Activated CD4-positive, alpha-beta T cell treated with anti-CD3 and anti-CD28 coated beads for 24 hours (primary cell): Measurements from ENCODE around the gene TIGAR.

ENCODE experiments used
- DNase-seq, 2 donors: peaks; one replicate each; pipeline ENCODE4 v3.0.0-alpha.2; 2020; ENCODE audit warnings: low read depth in 2 of 2

TIGAR gene, protein sequence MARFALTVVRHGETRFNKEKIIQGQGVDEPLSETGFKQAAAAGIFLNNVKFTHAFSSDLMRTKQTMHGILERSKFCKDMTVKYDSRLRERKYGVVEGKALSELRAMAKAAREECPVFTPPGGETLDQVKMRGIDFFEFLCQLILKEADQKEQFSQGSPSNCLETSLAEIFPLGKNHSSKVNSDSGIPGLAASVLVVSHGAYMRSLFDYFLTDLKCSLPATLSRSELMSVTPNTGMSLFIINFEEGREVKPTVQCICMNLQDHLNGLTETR

DNA sequence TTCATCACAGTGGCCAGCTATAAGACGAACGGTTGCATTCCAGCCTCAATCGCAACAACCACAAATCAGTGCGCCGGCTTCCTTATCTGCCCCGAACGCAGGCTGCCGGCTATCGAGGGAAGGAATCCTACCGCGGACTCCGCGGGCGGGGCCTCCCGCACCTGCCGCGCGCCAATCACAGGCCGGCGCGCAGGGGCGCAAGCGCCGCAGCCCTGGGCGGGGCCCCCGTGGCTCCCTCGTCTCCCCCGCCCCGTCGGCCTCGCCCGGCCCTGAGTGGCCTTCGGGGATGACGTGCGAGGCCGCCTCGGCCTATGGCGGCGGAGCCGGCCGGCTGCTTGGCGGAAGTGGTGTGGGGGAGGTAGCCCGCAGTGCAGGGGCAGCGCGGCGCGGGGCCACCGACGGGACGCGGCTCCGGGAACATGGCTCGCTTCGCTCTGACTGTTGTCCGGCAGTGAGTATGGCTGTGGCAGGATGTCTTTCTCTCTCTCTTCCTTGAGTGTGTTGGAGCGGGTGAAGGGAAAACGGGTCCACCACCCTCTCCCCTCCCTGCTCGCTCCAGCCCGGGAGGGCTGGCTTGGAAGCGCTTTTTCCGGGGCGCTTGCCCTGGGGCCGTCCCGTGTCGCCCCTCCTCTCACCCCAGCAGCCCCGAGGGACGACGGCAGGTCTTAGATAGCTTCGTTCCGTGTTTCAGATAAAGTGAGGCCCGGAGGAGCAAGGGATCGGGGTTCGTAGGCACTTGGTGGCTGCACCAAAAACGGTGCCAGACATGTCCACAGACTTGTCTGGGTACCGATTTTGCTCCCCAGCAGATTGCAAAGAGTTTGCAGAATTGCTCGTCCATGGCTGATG is at the start of gene TIGAR:
Gene TIGAR (plus strand): TSS at position 361 of the 849 bp plus-strand sequence. CDS start 59 bp downstream, at position 420.
- peak; percentile 80 to 83 for DNase-seq

DNA sequence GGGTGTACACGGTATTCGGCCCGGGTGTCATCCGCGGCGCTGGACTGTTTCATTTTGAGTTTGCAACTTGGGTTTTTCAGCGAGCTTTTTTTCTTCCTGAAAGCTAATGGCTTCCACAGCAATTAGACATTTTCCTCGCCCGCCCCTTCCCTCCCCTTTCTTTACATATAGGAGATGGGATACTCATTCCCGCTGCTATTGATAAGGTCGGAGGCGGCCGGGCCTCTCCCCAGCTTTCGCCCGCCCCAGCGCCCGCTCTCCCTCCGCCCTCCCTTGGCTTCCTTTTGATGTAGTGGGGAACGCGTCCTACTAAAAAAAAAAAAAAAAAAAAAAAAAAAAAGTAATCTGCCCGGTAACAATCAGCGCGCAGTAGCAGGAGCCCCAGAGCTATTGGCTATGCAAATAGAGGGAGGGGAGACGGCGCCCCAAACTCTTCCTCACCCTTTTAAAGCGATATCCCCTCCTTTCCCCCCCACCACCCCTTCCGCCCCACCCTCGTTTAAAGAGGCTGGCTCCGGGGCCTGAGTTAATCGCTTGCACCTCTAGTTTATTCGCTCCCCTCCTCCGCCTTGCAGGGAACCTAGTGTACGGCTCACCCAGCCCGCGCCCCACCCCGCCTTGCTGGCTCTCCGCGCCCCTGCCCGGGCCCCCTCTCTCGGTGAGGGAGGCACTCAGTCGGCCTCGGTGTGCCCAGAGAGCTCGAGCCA is 49.1 kb upstream of the TIGAR start:
- peak; percentile 76 to 85 for DNase-seq

DNA sequence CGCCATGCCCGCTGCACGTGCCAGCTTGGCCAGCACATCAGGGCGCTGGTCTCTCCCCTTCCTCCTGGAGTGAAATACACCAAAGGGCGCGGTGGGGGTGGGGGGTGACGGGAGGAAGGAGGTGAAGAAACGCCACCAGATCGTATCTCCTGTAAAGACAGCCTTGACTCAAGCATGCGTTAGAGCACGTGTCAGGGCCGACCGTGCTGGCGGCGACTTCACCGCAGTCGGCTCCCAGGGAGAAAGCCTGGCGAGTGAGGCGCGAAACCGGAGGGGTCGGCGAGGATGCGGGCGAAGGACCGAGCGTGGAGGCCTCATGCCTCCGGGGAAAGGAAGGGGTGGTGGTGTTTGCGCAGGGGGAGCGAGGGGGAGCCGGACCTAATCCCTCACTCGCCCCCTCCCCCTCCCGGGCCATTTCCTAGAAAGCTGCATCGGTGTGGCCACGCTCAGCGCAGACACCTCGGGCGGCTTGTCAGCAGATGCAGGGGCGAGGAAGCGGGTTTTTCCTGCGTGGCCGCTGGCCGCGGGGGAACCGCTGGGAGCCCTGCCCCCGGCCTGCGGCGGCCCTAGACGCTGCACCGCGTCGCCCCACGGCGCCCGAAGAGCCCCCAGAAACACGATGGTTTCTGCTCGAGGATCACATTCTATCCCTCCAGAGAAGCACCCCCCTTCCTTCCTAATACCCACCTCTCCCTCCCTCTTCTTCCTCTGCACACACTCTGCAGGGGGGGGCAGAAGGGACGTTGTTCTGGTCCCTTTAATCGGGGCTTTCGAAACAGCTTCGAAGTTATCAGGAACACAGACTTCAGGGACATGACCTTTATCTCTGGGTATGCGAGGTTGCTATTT is 48.4 kb upstream of the TIGAR start:
- DNase-seq, result peak; percentile 62 to 67

DNA sequence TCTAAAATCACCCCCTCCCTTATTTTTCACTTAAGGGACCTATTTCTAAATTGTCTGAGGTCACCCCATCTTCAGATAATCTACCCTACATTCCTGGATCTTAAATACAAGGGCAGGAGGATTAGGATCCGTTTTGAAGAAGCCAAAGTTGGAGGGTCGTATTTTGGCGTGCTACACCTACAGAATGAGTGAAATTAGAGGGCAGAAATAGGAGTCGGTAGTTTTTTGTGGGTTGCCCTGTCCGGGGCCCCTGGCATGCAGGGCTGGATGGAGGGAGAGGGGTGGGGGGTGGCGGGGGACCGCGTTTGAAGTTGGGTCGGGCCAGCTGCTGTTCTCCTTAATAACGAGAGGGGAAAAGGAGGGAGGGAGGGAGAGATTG is 47.8 kb upstream of the TIGAR start:
- no peak for DNase-seq

DNA sequence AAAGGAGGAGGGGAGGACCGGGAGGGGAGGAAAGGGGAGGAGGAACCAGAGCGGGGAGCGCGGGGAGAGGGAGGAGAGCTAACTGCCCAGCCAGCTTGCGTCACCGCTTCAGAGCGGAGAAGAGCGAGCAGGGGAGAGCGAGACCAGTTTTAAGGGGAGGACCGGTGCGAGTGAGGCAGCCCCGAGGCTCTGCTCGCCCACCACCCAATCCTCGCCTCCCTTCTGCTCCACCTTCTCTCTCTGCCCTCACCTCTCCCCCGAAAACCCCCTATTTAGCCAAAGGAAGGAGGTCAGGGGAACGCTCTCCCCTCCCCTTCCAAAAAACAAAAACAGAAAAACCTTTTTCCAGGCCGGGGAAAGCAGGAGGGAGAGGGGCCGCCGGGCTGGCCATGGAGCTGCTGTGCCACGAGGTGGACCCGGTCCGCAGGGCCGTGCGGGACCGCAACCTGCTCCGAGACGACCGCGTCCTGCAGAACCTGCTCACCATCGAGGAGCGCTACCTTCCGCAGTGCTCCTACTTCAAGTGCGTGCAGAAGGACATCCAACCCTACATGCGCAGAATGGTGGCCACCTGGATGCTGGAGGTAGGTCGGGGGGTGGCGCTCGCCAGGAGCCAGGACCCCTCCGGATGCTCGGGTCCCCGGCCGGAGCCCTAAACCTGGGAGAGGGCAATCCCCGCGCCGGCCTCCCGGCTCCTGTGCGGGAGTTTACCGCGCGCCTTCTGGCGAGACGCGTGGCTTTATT is 47.2 kb upstream of the TIGAR start, which contains the start of gene CCND2:
Gene CCND2 (plus strand): TSS at position 111 of the 744 bp plus-strand sequence. CDS start 279 bp downstream, at position 390.
- DNase-seq, result peak; percentile 67 to 72

DNA sequence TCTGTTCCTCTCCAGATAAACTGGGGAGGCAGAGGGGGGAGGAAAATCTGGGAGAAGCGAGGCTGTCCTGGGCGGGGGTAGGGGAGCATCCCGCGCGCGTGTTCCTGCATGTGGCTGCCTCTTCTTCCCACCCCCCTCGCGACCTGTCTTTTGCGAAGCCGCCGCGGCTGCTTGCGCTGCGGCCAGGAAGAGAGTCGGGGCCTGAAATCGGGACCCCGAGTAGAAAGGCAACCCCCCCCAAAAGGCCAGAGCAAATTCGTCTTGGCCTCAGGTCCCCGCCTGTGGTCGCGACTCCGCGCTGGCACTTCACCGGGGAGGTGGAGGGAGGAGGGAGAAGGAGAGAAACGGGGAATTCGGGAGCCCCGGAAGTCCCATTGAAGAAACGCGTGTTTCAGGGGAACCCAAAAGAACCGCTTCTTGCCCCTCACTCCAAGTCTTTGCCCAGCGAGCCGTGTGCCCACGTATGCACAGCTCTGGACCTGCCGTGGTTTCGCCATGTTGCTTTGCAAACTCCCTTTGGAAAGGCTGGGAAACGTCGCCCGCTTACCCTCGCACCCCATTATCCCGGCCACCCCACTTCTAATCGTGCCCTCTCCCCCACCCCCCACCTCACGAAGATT is 46.5 kb upstream of the TIGAR start:
- DNase-seq, result no peak

DNA sequence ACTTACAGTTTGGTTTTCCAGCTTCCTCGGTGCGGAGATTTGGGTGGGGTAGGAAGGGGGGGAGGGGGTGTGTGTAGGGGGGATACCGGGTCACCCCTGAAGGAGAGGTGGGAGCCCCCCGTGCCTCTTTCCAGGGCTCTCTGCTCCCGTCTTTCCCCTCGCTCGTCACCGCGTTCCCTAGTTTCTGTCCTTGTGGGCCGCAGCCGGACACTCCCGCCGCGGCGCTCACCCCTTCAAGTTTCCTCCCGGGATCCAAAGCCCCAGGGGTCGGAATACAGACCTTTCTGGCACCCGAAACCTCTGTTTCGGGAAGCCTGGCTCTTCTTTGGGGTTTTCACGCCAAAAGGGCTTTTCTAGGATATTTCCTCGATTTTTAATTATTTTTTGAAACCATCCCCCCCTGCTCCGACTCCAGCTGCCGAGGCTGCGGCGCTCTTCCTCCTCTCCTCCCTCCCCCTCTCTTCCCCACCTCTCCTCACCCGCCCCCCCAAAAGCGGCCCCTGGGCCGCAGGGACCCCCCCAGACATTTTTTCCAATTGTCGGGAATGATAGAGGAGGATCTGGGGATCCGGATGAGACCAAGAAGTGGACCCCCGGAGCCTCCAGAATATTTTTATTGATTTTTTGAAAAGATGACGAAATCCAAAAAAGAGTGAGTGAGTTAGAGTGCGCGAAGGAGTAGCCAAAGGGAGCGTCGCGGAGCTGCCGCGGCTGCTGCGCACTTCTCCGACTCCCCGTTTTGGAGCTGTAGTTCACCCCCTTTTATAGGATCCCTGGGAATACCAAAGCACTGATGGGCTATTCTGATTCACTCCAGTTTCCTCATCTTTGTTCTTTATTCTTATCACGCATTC is 45.8 kb upstream of the TIGAR start:
- DNase-seq, result no peak

DNA sequence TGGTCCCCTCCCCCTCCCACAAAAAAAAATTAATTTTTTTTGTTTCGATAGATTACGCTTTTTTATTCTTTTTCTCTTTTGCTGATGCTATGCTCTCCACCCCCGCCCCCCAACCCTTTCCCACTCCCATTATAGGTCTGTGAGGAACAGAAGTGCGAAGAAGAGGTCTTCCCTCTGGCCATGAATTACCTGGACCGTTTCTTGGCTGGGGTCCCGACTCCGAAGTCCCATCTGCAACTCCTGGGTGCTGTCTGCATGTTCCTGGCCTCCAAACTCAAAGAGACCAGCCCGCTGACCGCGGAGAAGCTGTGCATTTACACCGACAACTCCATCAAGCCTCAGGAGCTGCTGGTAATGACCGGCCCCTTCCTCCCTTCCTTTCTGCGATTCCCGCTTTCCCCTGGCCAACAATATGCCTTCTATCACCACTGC is 45.1 kb upstream of the TIGAR start:
- no peak for DNase-seq

DNA sequence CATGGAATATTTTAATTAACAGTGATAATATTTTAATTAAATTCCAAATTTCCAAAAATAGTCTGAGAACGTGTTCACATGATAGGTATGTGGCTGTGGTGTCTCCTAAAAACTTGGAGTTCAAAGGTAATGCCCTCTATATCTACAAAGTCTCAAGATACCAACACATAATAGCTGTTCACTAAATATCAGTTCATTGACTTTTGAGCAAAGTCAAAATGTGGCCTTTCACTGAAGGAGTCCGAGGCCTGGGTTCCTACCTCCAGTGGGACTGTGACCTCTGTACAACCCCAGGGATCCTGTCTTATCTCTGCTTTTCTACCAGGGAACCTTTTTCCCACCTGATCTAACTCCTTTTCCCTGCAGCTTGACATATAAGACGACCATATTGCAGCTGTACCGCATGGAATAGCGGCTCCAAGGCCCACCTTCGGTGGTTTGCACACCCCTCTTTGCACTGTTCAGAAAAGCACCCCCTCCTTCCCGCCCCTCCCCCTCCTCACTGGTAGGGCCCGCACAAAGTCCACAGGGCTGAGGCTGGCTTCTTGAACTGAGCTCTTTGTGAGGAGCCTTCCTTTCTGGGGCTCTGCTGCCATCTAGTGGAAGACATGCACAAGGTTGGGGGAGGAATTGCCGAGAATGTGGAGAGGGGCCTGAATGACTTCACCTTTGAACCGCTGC is 44.3 kb upstream of the TIGAR start:
- peak; percentile 80 to 81 for DNase-seq

DNA sequence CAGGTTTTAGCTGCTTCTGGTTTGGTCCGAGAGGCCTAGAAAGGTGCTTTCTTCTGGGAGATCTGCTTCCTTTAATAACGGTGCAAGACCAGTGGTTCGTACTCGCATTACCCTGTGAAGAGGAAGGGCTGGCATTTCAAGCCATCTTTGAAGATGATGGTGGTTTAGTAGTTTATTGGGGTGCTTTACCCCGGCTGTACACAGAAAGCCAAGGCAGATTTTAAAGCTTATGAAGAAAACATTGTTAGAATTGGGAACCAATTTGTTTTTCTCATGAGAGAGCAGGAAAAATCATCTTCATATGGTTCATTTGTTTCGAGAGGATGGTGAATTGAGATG is 43.8 kb upstream of the TIGAR start:
- DNase-seq, result no peak

DNA sequence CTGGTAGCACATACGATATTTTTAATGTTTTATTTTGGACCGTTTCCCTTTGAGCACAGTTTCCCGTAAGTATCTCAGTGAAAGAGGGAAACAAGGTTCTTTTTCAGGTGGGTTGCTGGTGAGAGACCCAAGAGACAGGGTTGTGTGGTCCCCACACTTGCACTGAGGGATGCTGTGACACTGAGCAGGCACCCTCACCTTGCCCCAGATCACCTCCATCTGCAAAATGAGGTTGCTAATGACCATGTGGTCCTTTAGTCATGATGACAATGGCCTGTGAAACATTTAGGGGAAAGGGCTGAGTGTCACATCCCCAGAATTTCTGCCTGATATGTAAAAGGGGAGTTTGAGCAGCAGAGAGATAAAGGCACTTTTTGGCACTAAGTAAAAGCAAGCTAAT is 43.2 kb upstream of the TIGAR start:
- no peak for DNase-seq

DNA sequence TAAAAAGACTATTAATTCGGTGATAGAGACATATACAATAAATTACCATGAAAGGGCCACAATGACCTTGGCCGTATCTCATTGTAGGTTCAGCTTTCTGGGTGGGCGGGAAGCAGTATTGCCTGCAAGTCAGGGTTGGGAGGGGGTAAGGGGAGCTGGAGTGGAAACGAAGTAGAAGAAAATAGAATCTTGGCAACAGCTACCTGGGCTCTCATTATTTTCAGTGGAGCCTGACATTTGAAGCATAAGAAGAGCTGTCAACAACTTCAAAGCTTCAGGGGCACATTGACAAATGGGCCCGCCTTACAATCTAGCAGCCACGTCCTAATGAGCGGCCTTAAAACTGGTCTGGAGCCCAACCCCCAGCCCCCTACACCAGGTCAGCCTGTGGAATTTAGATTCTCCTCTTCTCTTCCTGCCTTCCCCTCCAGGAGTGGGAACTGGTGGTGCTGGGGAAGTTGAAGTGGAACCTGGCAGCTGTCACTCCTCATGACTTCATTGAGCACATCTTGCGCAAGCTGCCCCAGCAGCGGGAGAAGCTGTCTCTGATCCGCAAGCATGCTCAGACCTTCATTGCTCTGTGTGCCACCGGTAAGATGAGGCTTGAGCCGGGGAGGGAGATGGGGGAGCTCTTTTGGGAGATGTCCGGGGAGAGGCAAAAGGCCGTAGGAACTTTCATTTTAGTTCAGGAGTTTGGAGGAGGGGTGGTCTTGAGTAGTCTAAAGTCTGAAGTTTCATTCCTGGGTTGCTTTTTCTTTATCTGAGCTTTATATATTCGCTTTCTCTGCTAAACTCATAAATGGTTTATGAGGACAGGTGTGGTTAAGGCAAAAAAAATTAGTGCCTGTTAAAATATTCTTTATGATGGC is 42.5 kb upstream of the TIGAR start:
- DNase-seq, result no peak

DNA sequence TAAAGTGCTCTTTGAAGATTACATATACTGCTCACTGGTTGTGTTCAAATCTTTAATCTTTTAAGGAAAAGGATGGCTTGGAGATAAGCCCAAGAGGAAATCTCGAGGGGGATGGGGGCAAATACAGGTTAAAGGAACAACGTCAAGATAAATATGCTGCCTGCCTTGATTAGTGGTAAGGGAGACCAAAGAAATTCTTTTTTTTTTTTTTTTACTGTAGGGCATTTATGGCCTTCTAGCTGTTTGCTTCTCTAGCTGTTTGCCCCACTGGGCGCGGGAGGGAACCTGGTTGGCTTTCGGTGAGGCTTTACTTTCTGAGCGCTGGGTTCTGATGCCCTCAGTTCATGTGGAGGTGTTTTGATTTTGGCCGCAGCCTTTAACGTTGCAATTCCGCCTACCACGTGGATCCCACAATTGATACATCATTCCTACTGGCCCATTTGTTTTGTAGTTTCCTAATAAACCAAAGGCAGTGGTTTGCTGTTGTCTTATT is 41.8 kb upstream of the TIGAR start:
- no peak for DNase-seq

DNA sequence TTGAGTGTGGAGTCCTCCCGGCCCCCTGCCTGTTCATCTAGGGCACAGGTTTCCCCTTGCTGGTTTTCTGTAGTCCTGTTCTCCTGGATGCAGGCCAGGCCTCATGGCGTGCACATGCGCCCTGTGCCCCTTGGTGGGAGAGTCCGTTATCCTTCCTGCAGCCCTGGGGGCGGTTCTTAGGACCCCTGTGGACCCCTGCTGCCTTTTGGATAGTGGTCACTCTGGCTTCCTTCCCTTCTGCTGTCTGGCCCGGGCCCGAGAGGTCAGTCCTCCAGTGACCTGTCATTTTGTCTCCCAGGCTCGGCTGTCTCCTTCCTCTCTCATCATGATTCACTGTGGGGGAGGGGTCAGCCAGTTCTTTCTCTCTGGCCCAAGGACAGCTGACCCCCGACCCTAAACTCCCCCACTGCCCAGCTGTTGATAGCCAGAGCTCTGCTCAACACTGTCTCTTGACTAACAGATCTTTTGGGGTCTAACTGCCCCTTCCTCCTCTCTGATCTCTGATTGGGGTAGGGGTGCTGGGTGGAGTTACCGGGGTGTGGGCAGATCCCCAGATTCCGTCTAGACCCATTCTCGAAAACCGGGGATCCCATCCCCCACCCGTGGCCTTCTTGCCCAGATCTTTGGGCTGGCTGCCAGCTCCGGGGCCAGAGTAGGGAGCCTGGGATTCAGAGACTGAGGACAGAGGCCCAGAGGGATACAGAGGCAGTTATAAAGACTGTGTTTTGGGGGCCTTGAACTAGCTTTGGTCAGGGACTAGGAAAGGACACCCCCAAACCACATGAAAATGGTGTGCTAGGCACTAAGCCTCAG is 40.5 kb upstream of the TIGAR start:
- no peak for DNase-seq

DNA sequence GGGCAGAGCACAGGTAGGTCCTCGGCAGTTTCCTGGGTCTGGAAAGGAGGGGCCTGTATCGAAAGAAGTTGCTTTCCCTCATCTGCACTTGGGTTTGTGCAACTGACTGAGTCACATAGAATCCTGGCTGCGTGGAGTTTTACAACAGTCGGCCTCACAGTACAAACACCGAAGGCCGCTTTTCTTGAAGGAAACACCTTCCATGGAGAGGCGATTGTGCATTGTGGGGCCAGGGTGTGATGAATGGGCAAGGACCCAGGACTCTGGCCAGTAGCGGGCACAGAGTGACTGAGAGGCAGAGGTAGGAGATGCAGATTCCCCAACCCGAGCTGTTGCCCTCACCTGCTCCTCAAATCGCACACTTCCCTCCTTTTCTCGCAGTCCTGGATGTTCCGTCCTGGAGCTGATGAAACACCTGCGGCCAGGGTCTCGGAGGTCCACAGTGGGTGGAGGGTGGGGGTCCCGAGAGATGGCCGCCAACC is 39.8 kb upstream of the TIGAR start:
- no peak for DNase-seq

DNA sequence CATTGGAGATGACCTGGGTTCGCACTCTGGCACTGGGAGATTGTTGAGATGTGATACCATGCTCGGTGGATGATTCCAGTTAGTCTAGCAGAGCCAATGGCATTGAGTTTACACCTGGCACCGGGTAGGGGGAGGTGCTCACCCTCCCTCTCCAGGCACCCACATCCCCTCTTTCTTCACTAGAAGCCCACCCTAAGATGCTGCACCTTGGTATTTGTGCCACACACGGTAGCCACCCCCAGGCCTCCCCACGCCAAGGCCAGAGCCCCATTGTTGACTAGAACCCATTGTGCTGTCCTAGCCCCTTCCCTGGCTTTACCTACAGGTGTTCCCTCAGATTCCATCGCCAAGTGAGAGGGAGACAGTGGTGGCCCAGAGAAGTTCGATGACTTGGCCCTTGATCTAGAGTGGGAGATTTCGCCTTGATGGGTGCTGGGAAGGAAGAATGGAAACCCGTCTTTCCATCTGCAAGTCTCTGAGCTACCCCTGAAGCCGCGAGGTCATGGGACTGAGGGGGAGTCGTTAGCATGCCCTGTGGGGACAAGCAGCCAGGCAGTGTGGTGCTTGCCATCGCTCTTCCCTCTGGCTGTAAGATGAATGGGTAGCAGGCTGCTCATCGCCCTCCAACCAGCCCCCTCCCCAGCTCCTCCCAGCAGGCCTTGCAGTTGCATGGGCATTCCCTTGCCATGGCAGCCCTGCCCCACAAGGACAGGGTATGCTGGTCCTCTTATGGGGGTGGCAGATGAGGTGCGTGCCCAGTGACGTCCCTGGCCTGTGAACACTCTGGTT is 38.7 kb upstream of the TIGAR start:
- DNase-seq, result no peak
